Activated T-cell treated with anti-CD3 and anti-CD28 coated beads, Interleukin-2, amount 50 U/mL, for 4 hours (primary cell): ENCODE results near the gene LYPLA2. TPM values are rescaled to one million over a fixed set of nuclear protein-coding genes. Genes with fewer than 3 reads are reported as not detected.

Experiments
- ATAC-seq, 2 donors: fragments of 200-7000 bp; cut with Tn5 transposase; one replicate each; pipeline ENCODE4 v1.10.0; 2021
- DNase-seq: peaks from one replicate; pipeline ENCODE4 v3.0.0-alpha.2; 2020
- H3K27me3 Mint-ChIP-seq: one replicate; pipeline ENCODE4 v1.8.0; 2021; ENCODE audit warnings: low read depth, mixed read lengths
- H3K36me3 Mint-ChIP-seq: one replicate; pipeline ENCODE4 v1.8.0; 2022; ENCODE audit warnings: mixed read lengths; ENCODE audit not compliant: insufficient read depth
- H3K4me1 Mint-ChIP-seq: one replicate; pipeline ENCODE4 v1.8.0; 2021; ENCODE audit warnings: low read depth, mixed read lengths
- H3K4me3 Mint-ChIP-seq: one replicate; pipeline ENCODE4 v1.8.0; 2021; ENCODE audit warnings: mild to moderate bottlenecking, moderate library complexity, mixed read lengths
- H3K9me3 Mint-ChIP-seq: one replicate; pipeline ENCODE4 v1.8.0; 2021; ENCODE audit warnings: mixed read lengths
- total RNA-seq, 3 donors: library from RNA; stranded (reverse); gene quantifications; one replicate each; pipeline ENCODE4 v1.2.1, GENCODE V29; 2021

LYPLA2 gene
- total RNA-seq: 100 to 1,000 TPM; 132 to 146 (median 134) TPM

DNA sequence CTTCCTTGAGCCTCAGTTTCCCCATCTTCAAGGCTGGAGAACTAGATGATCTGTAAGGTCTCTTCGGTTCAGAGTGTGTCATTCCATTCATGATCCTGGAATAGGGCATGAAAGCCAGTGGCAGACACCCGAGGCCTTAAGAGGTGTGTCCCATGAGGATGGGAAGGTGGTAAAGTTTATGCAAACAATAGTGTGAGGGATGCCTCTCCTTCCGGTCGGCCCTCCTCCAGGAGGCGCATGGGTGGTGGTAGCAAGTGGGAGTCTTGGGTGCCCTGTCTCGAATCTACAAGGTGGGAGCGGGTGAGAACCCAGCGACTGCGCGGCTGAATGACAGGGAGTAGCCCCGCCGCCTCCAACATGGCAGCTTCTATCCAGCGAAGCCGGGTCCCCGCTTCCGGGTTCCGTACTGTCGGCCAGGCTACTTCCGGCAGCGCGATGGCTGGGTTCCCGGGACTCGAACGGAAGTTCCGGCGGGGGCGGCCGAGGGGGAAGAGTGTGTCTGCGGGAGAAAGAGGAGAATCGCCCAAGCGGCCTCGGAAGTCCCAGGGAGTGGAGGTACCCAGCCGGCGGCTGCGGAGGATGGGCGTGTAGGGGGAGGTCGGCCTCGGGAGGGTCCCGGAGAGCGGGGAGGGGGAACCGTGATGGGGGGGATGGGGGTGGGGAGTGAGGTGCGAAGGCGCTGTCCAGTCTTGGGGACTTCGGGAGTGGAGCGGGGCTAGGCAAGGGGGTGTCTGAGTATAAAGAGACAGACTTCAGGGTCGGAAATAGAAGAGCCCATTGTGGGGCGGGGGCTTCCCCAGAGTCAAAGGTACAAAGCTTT lies at the start of gene LYPLA2:
TSS of gene LYPLA2 (plus strand) at position 450 of the 820 bp plus-strand sequence. CDS start 1,538 bp downstream, outside the sequence.
- peaks cover 22% of the 10 kb centered on the region for H3K4me1 Mint-ChIP-seq
- peak; percentile 96 for ATAC-seq
- H3K4me3 Mint-ChIP-seq: peak within 1 kb of the TSS; percentile 96
- H3K27me3 Mint-ChIP-seq: no peaks in the 10 kb centered on the region
- peak; percentile 76 for DNase-seq
- H3K36me3 Mint-ChIP-seq: peaks cover 20% of the 10 kb centered on the region
- H3K9me3 Mint-ChIP-seq: no peaks in the 10 kb centered on the region

DNA sequence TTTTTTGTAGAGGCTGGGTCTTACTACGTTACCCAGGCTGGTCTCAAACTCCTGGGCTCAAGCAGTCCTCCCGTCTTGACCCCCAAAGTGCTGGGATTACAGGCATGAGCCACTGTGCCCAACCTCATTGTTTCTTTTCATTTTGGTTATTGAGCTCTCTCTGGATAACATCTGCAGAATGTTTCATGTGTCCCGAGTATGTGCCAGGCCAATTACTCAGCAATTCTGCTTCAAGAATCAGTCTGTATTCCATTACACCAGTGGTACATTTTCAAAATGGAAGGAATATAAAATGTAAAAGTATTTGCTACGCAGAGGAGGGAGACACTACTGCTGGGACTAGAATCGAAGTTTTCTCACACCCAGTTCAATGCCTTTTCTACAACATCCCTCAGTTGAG lies 49.3 kb upstream of the LYPLA2 start:
- H3K4me3 Mint-ChIP-seq: peak overlapping the region; percentile 92

DNA sequence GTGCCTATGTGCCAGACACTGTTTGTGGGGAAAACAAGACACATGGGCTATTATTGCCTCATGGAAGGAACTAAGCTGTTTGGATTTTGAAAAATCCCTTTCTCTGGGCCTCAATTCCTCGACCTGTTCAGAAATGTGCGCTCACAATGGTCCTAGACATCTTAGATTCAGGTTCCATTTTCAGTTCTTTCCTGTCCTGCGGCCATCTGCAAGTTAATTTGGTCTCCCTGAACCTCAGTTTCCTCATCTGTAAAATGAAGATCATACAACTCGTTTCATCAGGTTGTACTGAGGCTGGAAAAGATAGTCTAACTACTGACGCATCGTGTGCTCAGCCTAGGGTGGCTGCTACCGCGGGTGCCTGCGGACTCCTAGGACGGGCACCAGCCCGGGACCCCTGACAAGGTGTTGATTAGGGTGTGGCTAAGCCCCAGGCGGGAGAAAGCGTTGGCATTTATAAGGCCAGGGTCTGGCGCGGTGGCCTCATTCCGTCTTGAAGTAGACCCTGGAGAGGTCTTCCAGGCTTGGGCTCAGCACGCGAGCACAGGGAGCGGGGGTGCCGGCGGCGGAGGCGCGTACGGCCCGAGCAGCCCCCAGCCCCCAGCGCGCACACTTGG lies 48.2 kb upstream of the LYPLA2 start:
- DNase-seq: peak; percentile 27

More for the DNA sequence above, 49.3 kb upstream of the LYPLA2 start:
- no peak for ATAC-seq
- no peaks in the 10 kb centered on the region for H3K27me3 Mint-ChIP-seq
- H3K4me1 Mint-ChIP-seq: peaks cover 29% of the 10 kb centered on the region
- H3K9me3 Mint-ChIP-seq: no peaks in the 10 kb centered on the region
- peaks cover 6% of the 10 kb centered on the region for H3K36me3 Mint-ChIP-seq
- DNase-seq: no peak

DNA sequence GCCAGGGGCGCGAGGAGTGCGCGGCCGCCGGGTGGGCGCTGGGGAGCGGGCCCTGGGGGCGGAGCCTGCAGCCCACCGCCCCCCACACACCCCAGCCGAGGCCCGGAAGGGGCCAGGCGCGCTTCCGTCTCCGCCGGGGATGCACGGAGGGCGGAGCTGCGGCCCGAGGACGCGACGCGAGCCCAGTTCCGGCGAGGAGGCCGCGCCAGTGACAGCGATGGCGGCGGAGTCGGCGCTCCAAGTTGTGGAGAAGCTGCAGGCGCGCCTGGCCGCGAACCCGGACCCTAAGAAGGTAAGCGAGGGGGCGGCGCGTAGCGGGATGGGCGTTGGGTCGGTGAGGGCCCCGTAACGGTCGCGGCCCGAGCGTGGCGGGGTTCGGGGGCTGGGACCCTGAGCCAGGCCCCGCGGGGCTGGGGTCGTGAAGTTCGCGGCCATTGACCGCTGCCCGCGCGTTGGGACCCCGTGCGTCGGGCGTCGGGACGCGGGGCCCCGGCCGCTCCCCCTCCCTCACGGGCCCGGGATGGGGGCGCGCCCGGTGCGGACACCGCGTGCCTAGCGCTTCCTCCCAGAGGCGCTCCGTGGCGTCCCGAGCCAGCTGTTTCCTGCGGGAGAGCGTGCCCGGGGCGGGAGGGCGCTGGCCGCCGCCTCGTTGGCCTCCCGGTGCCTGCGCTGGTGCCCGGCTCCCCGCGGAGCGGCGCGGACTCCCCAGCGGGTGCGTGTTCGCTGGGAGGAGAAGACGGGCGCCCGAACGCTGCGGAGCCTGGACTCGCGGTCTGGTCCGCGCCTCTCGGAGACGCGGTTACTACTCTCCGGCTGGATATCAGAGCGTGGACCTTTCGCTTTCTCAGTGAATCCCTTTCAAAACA lies 47.4 kb upstream of the LYPLA2 start, which contains the start of gene ELOA:
TSS of gene ELOA (plus strand) at position 185 of the 866 bp plus-strand sequence. CDS start at position 218, 33 bp downstream.
- peaks cover 48% of the 10 kb centered on the region for H3K4me1 Mint-ChIP-seq
- peak; percentile 97 to 98 for ATAC-seq

More for the DNA sequence above, 48.2 kb upstream of the LYPLA2 start:
- Mint-ChIP-seq H3K4me3 (peak overlapping the region; percentile 92), H3K27me3 (no peaks in the 10 kb centered on the region), H3K9me3 (no peaks in the 10 kb centered on the region), H3K36me3 (peaks cover 12% of the 10 kb centered on the region), H3K4me1 (peaks cover 40% of the 10 kb centered on the region)
- peak; percentile 51 to 53 for ATAC-seq

DNA sequence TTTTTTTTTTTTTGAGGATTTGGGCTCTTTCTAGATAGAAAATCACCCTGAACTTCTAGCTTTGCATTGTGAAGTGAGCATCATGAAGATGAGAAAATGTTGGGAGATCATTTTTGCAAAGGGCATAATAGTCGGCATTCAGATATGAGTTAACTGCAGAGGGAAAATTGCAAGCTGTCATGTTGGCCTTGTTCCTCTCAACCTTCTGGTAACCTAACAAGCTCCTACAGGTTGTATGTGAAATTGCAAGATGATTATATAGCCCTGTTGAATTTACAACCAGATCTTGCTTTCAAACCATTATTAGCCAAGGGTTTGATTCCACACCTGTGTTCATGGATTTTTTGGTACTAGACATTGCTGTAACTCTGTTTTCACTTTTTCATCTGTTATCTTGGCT lies 45.4 kb upstream of the LYPLA2 start:
- Mint-ChIP-seq H3K4me3 (peak overlapping the region; percentile 94), H3K9me3 (no peaks in the 10 kb centered on the region), H3K27me3 (no peaks in the 10 kb centered on the region), H3K36me3 (peaks cover 21% of the 10 kb centered on the region), H3K4me1 (peaks cover 56% of the 10 kb centered on the region)
- no peak for ATAC-seq
- no peak for DNase-seq

More for the DNA sequence above, 47.4 kb upstream of the LYPLA2 start, which contains the start of gene ELOA:
- DNase-seq: peak; percentile 69
- Mint-ChIP-seq H3K27me3 (no peaks in the 10 kb centered on the region), H3K4me3 (peak within 1 kb of the TSS; percentile 94), H3K36me3 (peaks cover 12% of the 10 kb centered on the region), H3K9me3 (no peaks in the 10 kb centered on the region)

DNA sequence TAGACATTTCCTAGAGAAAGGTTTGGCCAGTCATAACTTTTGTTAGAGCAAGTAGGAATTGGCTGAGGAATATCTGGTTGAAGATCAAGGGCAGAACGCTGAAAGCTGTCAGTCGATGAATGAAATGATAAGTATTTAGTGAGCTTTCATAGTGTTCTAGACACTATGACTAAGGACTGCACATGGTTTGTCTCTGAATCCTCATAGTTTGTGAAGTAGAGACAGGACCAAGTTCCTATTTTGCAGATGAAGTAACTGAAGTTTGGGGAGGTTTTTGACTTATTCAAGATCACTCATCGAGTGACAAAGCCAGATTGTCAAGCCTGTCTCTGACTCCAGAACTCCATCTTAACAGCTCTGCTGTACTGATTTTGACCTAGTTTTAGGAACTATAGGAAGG lies 42.9 kb upstream of the LYPLA2 start:
- Mint-ChIP-seq H3K4me1 (peaks cover 48% of the 10 kb centered on the region), H3K9me3 (no peaks in the 10 kb centered on the region), H3K4me3 (no peak overlapping the region), H3K36me3 (peaks cover 31% of the 10 kb centered on the region), H3K27me3 (no peaks in the 10 kb centered on the region)
- no peak for DNase-seq
- no peak for ATAC-seq

DNA sequence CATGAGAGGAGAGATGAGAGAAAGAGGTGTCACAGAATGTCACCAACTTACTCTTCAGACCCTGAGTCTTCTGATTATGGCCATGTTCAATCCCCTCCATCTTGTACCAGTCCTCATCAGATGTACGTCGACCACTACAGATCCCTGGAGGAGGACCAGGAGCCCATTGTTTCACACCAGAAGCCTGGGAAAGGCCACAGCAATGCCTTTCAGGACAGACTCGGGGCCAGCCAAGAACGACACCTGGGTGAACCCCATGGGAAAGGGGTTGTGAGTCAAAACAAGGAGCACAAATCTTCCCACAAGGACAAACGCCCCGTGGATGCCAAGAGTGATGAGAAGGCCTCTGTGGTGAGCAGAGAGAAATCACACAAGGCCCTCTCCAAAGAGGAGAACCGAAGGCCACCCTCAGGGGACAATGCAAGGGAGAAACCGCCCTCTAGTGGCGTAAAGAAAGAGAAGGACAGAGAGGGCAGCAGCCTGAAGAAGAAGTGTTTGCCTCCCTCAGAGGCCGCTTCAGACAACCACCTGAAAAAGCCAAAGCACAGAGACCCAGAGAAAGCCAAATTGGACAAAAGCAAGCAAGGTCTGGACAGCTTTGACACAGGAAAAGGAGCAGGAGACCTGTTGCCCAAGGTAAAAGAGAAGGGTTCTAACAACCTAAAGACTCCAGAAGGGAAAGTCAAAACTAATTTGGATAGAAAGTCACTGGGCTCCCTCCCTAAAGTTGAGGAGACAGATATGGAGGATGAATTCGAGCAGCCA lies 39.7 kb upstream of the LYPLA2 start:
- DNase-seq (peak; percentile 11), ATAC-seq (peak; percentile 52 to 74)
- no peaks in the 10 kb centered on the region for H3K27me3 Mint-ChIP-seq
- H3K36me3 Mint-ChIP-seq: peaks cover 47% of the 10 kb centered on the region
- peaks cover 33% of the 10 kb centered on the region for H3K4me1 Mint-ChIP-seq
- H3K9me3 Mint-ChIP-seq: no peaks in the 10 kb centered on the region
- H3K4me3 Mint-ChIP-seq: no peak overlapping the region

DNA sequence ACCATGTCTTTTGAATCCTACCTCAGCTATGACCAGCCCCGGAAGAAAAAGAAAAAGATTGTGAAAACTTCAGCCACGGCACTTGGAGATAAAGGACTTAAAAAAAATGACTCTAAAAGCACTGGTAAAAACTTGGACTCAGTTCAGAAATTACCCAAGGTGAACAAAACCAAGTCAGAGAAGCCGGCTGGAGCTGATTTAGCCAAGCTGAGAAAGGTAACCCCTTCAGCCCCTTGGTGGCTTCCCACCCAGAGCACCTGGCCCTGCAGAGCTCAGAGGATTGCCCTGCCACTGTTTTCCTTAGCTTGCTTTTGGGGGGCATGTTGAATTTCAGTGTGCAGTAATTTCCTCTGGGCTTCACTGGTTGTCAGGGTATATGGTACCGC lies 39.1 kb upstream of the LYPLA2 start:
- Mint-ChIP-seq H3K4me1 (peaks cover 29% of the 10 kb centered on the region), H3K9me3 (no peaks in the 10 kb centered on the region), H3K36me3 (peaks cover 48% of the 10 kb centered on the region), H3K27me3 (no peaks in the 10 kb centered on the region), H3K4me3 (no peak overlapping the region)
- ATAC-seq: no peak
- no peak for DNase-seq

DNA sequence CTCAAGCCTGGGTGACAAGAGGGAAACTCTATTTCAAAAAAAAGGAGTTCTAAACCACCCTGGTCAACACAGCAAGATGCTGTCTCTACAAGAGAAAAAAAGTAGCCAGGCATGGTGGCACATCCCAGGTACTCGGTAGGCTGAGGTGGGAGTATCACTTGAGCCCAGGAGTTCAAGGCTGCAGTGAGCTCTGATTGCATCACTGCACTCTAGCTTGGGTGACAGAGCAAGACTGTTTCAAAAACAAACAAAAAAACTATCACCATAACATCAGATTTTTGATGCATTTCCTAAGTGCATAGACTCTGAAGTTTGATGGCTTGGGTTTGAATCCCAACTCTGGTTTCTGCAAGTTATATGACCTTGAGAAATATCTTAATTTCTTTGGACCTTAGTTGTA lies 38.0 kb upstream of the LYPLA2 start:
- H3K36me3 Mint-ChIP-seq: peaks cover 44% of the 10 kb centered on the region
- ATAC-seq (no peak), DNase-seq (no peak)
- H3K27me3 Mint-ChIP-seq: no peaks in the 10 kb centered on the region
- no peak overlapping the region for H3K4me3 Mint-ChIP-seq
- no peaks in the 10 kb centered on the region for H3K9me3 Mint-ChIP-seq
- peaks cover 18% of the 10 kb centered on the region for H3K4me1 Mint-ChIP-seq

DNA sequence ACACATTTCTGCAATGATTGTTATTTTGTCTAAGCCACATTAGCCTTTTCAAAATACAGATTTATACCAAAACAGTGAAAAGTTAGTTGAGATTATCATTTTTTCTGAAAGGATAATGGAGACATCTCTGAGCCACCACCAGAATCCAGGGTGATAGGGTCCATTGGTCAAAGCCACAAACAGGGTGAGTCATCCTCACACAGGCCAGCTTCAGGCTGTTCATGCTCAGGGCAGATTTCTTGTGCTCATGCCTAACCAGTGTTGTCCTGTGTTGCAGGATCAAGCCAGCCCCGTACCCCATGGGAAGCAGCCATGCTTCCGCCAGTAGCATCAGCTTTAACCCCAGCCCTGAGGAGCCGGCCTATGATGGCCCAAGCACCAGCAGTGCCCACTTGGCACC lies 34.3 kb upstream of the LYPLA2 start:
- H3K27me3 Mint-ChIP-seq: no peaks in the 10 kb centered on the region
- H3K4me3 Mint-ChIP-seq: no peak overlapping the region
- ATAC-seq (no peak), DNase-seq (no peak)
- peaks cover 45% of the 10 kb centered on the region for H3K36me3 Mint-ChIP-seq
- peaks cover under 1% of the 10 kb centered on the region for H3K4me1 Mint-ChIP-seq
- H3K9me3 Mint-ChIP-seq: no peaks in the 10 kb centered on the region

DNA sequence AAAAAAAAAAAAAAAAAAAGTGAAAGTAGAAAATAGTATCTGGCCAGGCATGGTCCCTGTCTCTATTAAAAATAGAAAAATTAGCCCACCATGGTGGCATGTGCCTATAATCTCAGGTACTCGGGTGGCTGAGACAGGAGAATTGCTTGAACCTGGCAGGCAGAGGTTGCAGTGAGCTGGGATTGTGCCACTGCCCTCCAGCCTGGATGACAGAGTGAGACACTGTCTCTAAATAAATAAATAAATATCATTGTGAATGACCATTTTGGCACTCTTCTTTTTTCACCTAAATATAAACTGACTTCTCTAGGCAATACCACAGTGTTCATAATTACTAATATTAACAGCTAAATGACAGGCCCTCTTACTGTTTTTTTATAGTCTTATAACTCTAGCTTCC lies 33.1 kb upstream of the LYPLA2 start:
- Mint-ChIP-seq H3K4me3 (no peak overlapping the region), H3K36me3 (peaks cover 48% of the 10 kb centered on the region), H3K9me3 (no peaks in the 10 kb centered on the region), H3K27me3 (no peaks in the 10 kb centered on the region), H3K4me1 (no peaks in the 10 kb centered on the region)
- ATAC-seq (no peak), DNase-seq (no peak)

DNA sequence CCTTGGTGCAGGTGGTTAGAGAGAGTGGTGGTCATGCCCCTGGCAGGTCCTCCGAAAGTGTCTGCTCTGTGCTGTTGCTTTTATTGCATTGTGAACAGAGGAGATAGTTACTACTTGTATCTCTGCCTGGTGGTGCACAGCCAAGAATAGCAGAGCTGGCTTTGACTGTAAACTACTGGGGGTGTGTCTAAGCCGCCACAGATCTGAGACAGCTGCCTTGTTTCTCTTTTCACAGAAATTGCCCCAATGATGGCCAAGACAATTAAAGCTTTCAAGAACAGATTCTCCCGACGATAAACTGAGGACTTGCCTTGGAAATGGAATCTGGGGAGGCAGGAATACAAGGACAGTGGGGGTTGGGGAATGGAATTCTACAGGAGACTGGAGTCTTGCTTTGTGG lies 31.7 kb upstream of the LYPLA2 start:
- Mint-ChIP-seq H3K27me3 (no peaks in the 10 kb centered on the region), H3K4me1 (no peaks in the 10 kb centered on the region), H3K36me3 (peaks cover 36% of the 10 kb centered on the region), H3K9me3 (no peaks in the 10 kb centered on the region), H3K4me3 (no peak overlapping the region)
- no peak for DNase-seq
- ATAC-seq: no peak

DNA sequence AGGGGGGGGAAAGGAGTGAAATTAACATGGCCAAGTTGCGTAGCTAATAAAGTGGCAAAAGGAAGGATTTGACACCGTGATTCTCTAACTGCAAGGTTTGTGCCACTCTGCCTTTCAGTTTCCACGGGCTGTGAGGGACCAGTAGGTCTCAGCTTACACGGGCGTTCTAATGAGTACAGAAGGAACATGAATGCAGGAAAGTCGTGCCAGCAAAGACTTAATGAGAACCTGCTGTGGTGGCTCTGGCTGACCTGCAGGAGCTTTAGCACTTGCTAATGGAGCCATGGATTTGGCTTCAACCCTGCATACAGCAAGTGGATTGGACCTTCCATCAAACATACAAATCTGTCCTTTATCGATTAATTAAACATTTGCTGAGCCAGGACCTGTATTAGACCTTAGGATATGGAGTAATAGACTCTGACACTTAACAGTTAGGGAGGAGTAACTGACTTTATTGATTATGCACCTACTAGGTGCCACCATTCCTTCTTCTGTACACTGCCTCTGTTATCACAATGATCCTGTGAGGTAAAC lies 27.8 kb upstream of the LYPLA2 start:
- H3K36me3 Mint-ChIP-seq: peaks cover 25% of the 10 kb centered on the region

More for the DNA sequence above, 27.8 kb upstream of the LYPLA2 start:
- DNase-seq (no peak), ATAC-seq (no peak)
- no peak overlapping the region for H3K4me3 Mint-ChIP-seq
- no peaks in the 10 kb centered on the region for H3K27me3 Mint-ChIP-seq
- H3K4me1 Mint-ChIP-seq: no peaks in the 10 kb centered on the region
- H3K9me3 Mint-ChIP-seq: no peaks in the 10 kb centered on the region
